GM18861 (cell line): ENCODE measurements around the gene SMOC1.

Source experiments
- ATAC-seq: cut with Tn5 transposase; IDR thresholded peaks from one replicate; pipeline ENCODE4 v1.9.1; 2021; ENCODE audit not compliant: unreplicated experiment

The SMOC1 gene

GRCh38 chr14:70006699-70007098 lies 127.5 kb downstream of the SMOC1 start:
- ATAC-seq = no peak

GRCh38 chr14:70008284-70009262 lies 129.4 kb downstream of the SMOC1 start:
- no peak for ATAC-seq

- no peak for ATAC-seq
Measured at GRCh38 chr14:70009961-70010360, 130.7 kb downstream of the SMOC1 start.

GRCh38 chr14:70011098-70011497 lies 131.9 kb downstream of the SMOC1 start:
- no peak for ATAC-seq

GRCh38 chr14:70011708-70012107 lies 132.5 kb downstream of the SMOC1 start:
- no peak for ATAC-seq

GRCh38 chr14:70013271-70013873 lies 134.2 kb downstream of the SMOC1 start:
- ATAC-seq = no peak

GRCh38 chr14:70014406-70015095 lies 135.3 kb downstream of the SMOC1 start:
- ATAC-seq = no peak

- no peak for ATAC-seq
Measured at GRCh38 chr14:70018230-70018629, 139.0 kb downstream of the SMOC1 start.

GRCh38 chr14:70018713-70019211 lies 139.5 kb downstream of the SMOC1 start:
- ATAC-seq = no peak

GRCh38 chr14:70019695-70020094 lies 140.5 kb downstream of the SMOC1 start:
- no peak for ATAC-seq

GRCh38 chr14:70020352-70021170 lies 141.3 kb downstream of the SMOC1 start:
- ATAC-seq = no peak

- no peak for ATAC-seq
Measured at GRCh38 chr14:70021548-70022220, 142.5 kb downstream of the SMOC1 start.

GRCh38 chr14:70022771-70023445 lies 143.7 kb downstream of the SMOC1 start:
- no peak for ATAC-seq

- no peak for ATAC-seq
Measured at GRCh38 chr14:70023871-70024270, 144.7 kb downstream of the SMOC1 start.

GRCh38 chr14:70027785-70028428 lies 148.7 kb downstream of the SMOC1 start:
- ATAC-seq = no peak

GRCh38 chr14:70029296-70030132 lies 150.3 kb downstream of the SMOC1 start:
- ATAC-seq = no peak

GRCh38 chr14:70032016-70032415 lies 152.8 kb downstream of the SMOC1 start:
- ATAC-seq = no peak

GRCh38 chr14:70032447-70032846 lies 153.2 kb downstream of the SMOC1 start:
- no peak for ATAC-seq
